Mucosa of stomach (tissue), 1 donor: ENCODE data around the gene MINDY2.
"Not testable (repeated sequence)": the region's sequence is repeated elsewhere in the genome, so short reads cannot be mapped to it uniquely, and the experiment has no call there.

Experiments used
- H3K27me3 ChIP-seq: one replicate; pipeline ENCODE4 v1.7.0; 2013; ENCODE audit warnings: mild to moderate bottlenecking, low read length; ENCODE audit not compliant: control insufficient read depth, insufficient read depth
- H3K36me3 ChIP-seq: one replicate; pipeline ENCODE4 v1.7.0; 2013; ENCODE audit warnings: low read length; ENCODE audit not compliant: control insufficient read depth, insufficient read depth
- H3K4me1 ChIP-seq: one replicate; pipeline ENCODE4 v1.7.0; 2013; ENCODE audit warnings: mild to moderate bottlenecking, low read length; ENCODE audit not compliant: control insufficient read depth, insufficient read depth
- H3K4me3 ChIP-seq: one replicate; pipeline ENCODE4 v1.7.0; 2013; ENCODE audit warnings: low read length
- H3K9ac ChIP-seq: one replicate; pipeline ENCODE4 v1.7.0; 2013; ENCODE audit warnings: mild to moderate bottlenecking, low read length, moderate library complexity
- H3K9me3 ChIP-seq: one replicate; pipeline ENCODE4 v1.7.0; 2013; ENCODE audit warnings: mild to moderate bottlenecking, low read length, moderate library complexity; ENCODE audit not compliant: control insufficient read depth
- donor health status: Pancreatic carcinoma.

MINDY2 gene

DNA sequence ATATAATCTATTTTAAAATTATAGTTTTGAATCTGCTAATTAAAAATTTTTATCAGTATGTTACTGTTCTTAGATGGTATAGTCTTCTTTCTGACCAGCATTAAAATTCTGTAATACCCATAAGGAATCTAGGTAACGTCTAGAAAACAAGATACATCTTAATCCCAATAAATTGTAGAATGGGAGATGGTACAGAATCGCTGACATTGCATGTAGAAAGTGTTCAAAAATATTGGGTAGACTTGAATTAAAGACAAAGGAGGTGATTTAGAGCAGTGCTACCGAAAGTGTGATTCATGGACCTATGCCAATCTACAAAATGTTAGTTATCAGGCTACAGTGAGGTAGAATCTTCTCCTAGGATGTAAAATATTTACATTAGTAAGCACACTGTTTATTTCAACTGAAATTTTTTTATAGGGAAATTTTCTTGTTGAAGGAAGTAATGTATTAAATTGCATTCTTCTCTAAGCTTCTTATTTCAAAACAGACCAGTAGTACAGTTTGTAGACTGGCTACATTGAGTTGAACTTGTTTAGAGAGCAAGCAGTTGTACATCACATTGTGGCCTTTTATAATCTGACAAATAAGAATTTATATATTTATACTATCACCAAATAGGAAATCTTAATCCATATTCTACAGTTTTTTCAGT is 17.1 kb downstream of the MINDY2 start:
- H3K4me1 ChIP-seq: no peaks in the 10 kb centered on the region
- H3K4me3 ChIP-seq: no peak overlapping the region
- no peaks in the 10 kb centered on the region for H3K9me3 ChIP-seq
- no peaks in the 10 kb centered on the region for H3K27me3 ChIP-seq
- no peak overlapping the region for H3K9ac ChIP-seq
- no peaks in the 10 kb centered on the region for H3K36me3 ChIP-seq

DNA sequence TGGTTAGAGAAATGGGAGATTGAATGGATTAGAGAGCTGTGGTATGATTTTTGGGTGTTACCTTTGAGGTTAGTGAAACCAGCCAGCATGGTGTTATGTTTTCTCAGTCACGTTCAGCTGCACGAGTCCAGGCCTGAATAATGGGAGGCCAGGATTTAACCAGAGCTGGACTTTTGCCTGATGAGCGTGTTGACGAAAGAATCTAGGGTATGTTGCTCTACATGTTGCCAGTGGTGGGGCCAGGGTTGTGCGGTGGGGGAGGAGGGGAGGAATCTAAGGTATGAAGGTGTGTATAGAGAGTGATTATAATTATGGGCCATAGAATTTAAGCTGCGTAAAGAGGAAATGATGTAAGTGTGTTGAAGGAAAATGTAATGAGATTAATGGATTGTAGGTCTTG is 22.8 kb downstream of the MINDY2 start:
- Histone ChIP-seq H3K36me3 (no peaks in the 10 kb centered on the region), H3K4me1 (no peaks in the 10 kb centered on the region), H3K9me3 (no peaks in the 10 kb centered on the region)

DNA sequence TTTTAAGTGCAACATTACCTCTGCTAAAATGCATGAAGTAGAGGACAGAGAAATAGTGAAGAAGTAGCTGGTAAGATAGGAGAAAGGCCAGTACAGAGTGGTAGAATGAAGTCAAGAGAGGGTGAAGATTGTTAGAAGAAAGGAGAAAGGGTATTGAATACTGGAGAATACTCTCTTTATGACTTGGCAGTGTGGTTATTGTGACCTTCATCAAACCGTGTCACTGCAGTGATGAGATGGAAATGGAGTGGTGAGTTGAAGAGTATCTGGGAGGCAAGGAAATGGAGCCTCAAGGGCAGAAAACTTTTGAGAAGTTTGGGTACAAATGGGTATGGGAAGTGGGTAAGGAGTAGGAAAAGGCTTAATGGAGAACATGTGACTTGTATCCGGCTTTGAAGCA is 24.7 kb downstream of the MINDY2 start:
- H3K27me3 ChIP-seq: no peaks in the 10 kb centered on the region
- no peaks in the 10 kb centered on the region for H3K36me3 ChIP-seq
- H3K4me1 ChIP-seq: no peaks in the 10 kb centered on the region
- H3K4me3 ChIP-seq: no peak overlapping the region
- H3K9ac ChIP-seq: no peak overlapping the region
- no peaks in the 10 kb centered on the region for H3K9me3 ChIP-seq

More for the DNA sequence above, 22.8 kb downstream of the MINDY2 start:
- no peak overlapping the region for H3K4me3 ChIP-seq
- no peak overlapping the region for H3K9ac ChIP-seq
- no peaks in the 10 kb centered on the region for H3K27me3 ChIP-seq

DNA sequence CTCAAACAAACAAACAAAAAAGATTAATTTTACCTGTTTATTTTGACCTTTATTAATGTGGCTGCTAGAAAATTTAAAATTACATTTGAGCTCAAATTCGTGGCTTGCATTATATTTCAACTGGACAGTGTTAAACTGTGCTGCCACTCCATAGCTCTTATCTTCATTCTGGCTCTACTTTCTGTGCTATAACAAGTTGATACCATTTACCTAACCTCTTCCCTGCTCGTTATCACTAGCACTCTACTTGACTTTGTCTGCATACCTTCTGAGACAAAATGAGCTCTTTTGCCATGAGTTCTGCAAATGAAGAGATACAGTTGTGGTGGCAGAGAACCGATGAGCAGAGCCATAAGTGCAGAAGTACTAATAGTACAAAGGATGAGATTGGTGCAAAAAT is 26.4 kb downstream of the MINDY2 start:
- no peak overlapping the region for H3K4me3 ChIP-seq
- H3K27me3 ChIP-seq: no peaks in the 10 kb centered on the region
- H3K9ac ChIP-seq: no peak overlapping the region
- no peaks in the 10 kb centered on the region for H3K36me3 ChIP-seq
- no peaks in the 10 kb centered on the region for H3K4me1 ChIP-seq
- no peaks in the 10 kb centered on the region for H3K9me3 ChIP-seq

- Histone ChIP-seq H3K9ac (no peak overlapping the region), H3K36me3 (no peaks in the 10 kb centered on the region), H3K27me3 (no peaks in the 10 kb centered on the region), H3K9me3 (no peaks in the 10 kb centered on the region), H3K4me3 (no peak overlapping the region), H3K4me1 (no peaks in the 10 kb centered on the region)
Measured at GRCh38 chr15:58805095-58805494, 34.0 kb downstream of the MINDY2 start.

GRCh38 chr15:58823267-58823666 is 52.2 kb downstream of the MINDY2 start:
- not testable (repeated sequence) for H3K4me1 ChIP-seq, H3K27me3 ChIP-seq, H3K9ac ChIP-seq, H3K4me3 ChIP-seq, H3K36me3 ChIP-seq, H3K9me3 ChIP-seq

GRCh38 chr15:58830556-58830955 is 59.5 kb downstream of the MINDY2 start:
- no peaks in the 10 kb centered on the region for H3K27me3 ChIP-seq
- peaks cover 11% of the 10 kb centered on the region for H3K4me1 ChIP-seq
- no peak overlapping the region for H3K4me3 ChIP-seq
- no peaks in the 10 kb centered on the region for H3K9me3 ChIP-seq
- H3K36me3 ChIP-seq: no peaks in the 10 kb centered on the region
- H3K9ac ChIP-seq: no peak overlapping the region

DNA sequence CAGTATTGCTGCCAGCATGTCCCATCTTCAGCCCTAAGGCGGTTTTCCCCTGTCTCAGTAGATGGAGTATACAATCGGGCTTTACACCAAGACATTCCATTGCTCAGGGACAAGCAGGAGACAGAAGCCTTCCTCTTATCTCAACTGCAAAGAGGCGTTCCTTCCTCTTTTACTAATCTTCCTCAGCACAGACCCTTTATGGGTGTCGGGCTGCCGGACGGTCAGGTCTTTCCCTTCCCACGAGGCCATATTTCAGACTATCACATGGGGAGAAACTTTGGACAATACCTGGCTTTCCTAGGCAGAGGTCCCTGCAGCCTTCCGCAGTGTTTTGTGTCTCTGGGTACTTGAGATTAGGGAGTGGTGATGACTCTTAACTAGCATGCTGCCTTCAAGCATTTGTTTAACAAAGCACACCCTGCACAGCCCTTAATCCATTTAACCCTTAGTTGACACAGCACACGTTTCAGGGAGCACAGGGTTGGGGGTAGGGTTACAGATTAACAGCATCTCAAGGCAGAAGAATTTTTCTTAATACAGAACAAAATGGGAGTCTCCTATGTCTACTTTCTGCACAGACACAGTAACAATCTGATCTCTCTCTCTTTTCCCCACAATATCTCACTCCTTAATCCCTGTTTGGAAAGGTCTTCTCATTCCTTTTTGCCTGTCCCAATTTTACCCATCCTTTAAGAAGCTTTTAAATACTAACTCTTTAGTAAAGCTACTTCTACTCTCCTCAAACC is 62.8 kb downstream of the MINDY2 start:
- not testable (repeated sequence) for H3K4me3 ChIP-seq, H3K27me3 ChIP-seq, H3K36me3 ChIP-seq, H3K9me3 ChIP-seq, H3K9ac ChIP-seq
- H3K4me1 ChIP-seq: peaks cover 11% of the 10 kb centered on the region

- Histone ChIP-seq H3K4me3 (no peak overlapping the region), H3K4me1 (peaks cover under 1% of the 10 kb centered on the region), H3K27me3 (no peaks in the 10 kb centered on the region), H3K36me3 (no peaks in the 10 kb centered on the region), H3K9ac (no peak overlapping the region), H3K9me3 (no peaks in the 10 kb centered on the region)
Measured at GRCh38 chr15:58839485-58839884, 68.4 kb downstream of the MINDY2 start.

DNA sequence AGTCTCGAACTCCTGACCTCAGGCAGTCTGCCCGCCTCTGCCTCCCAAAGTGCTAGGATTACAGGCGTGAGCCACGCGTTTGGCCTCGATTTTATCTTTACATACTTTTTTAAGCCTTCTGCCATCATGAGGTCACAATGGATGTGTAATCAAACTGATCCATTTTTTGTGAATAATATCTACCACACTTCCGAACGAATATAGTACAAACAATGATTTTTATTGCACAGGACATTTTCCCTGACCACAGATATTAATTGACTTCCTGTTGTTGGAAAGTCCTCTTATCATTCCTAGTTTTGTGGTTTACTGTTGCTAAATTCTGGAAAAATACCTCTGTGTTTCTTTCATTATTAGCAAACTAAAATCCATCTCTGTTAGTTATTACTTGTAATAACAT is 68.9 kb downstream of the MINDY2 start:
- Histone ChIP-seq H3K4me3 (no peak overlapping the region), H3K36me3 (no peaks in the 10 kb centered on the region), H3K9me3 (no peaks in the 10 kb centered on the region), H3K27me3 (no peaks in the 10 kb centered on the region), H3K4me1 (no peaks in the 10 kb centered on the region), H3K9ac (no peak overlapping the region)

- no peak overlapping the region for H3K4me3 ChIP-seq
- no peaks in the 10 kb centered on the region for H3K27me3 ChIP-seq
- H3K9me3 ChIP-seq: no peaks in the 10 kb centered on the region
- no peaks in the 10 kb centered on the region for H3K4me1 ChIP-seq
- H3K36me3 ChIP-seq: no peaks in the 10 kb centered on the region
- H3K9ac ChIP-seq: no peak overlapping the region
Measured at GRCh38 chr15:58842713-58843396, 71.8 kb downstream of the MINDY2 start.

DNA sequence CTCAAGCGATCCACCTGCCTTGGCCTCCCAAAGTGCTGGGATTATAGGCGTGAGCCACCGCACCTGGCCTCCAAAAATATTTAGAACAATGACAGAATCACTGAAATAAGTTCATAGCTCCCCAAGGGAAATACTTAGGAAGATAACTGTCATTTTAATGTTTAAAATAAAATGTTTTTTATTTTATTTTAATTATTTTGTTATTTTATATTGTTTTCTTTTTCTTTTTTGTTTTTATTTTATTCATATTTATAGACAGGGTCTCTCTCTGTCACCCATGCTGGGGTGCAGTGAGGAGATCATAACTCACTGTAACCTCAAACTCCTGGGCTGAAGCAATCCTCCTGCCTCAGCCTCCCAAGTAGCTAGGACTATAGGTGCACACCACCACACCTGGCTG is 80.1 kb downstream of the MINDY2 start:
- not testable (repeated sequence) for H3K4me3 ChIP-seq, H3K36me3 ChIP-seq, H3K9ac ChIP-seq, H3K27me3 ChIP-seq, H3K9me3 ChIP-seq
- H3K4me1 ChIP-seq: peaks cover 12% of the 10 kb centered on the region
